ENCODE results near the gene POLD2.

GRCh38 chr7:44148166-44148565 is 24.8 kb upstream of the POLD2 start:
- no peak for TF ChIP-seq CTCF (IDR thresholded peaks at IDR 0.05)
- no peak for TF ChIP-seq POLR2A (IDR thresholded peaks at IDR 0.05)
